Breast epithelium (tissue), 4 donors: Measurements from ENCODE around the gene GRHL3. TPM values are rescaled to one million over a fixed set of nuclear protein-coding genes. Genes with fewer than 3 reads are reported as not detected.

Experiments
- DNase-seq, 2 donors: peaks; one replicate each; pipeline ENCODE4 v3.0.0-alpha.2; 2019; ENCODE audit warnings: low spot score in 2 of 2
- H3K27ac ChIP-seq, 2 donors: fragments of 200-600 bp; sonication (generic) in 1 of 2; one replicate each; pipeline ENCODE4 v1.5.1; 2016 to 2019; ENCODE audit warnings: mild to moderate bottlenecking in 1 of 2
- H3K27me3 ChIP-seq, 2 donors: fragments of 200-600 bp; sonication (generic) in 1 of 2; one replicate each; pipeline versions ENCODE4 v1.5.1 to v1.6.0; 2017 to 2019; ENCODE audit warnings: control low read depth in 1 of 2, mild to moderate bottlenecking in 1 of 2
- H3K36me3 ChIP-seq: fragments of 200-600 bp; one replicate; pipeline ENCODE4 v1.5.1; 2019
- H3K4me1 ChIP-seq, 2 donors: fragments of 200-600 bp; sonication (generic); one replicate each; pipeline ENCODE4 v1.5.1; 2016 to 2019; ENCODE audit warnings: control low read depth in 1 of 2
- H3K4me3 ChIP-seq, 3 donors: fragments of 200-600 bp; sonication (generic); 1 replicate in 2 of 3; 2 replicates in 1 of 3; pipeline ENCODE4 v1.5.1; 2016 to 2019; ENCODE audit warnings: mild to moderate bottlenecking in 3 of 3, moderate library complexity in 2 of 3
- H3K9me3 ChIP-seq, 2 donors: fragments of 200-600 bp; sonication (generic) in 1 of 2; one replicate each; pipeline ENCODE4 v1.5.1; 2016 to 2019; ENCODE audit warnings: control low read depth in 1 of 2
- CTCF ChIP-seq, 3 donors: fragments of 450-650 bp; IDR thresholded peaks; one replicate each; pipeline ENCODE4 v1.5.1; 2016 to 2017; ENCODE audit warnings: antibody characterized with exemption in 3 of 3, mild to moderate bottlenecking in 3 of 3, moderate library complexity in 3 of 3
- POLR2A ChIP-seq: fragments of 450-650 bp; IDR thresholded peaks from one replicate; pipeline ENCODE4 v1.6.1; 2016; ENCODE audit warnings: antibody characterized with exemption, mild to moderate bottlenecking, moderate library complexity
- POLR2AphosphoS5 ChIP-seq, 3 donors: sonication (generic); formaldehyde crosslinking; IDR thresholded peaks; one replicate each; pipeline ENCODE4 v1.6.1; 2017; ENCODE audit warnings: antibody characterized with exemption in 3 of 3
- intact Hi-C: fragments of 100-400 bp; cut with DNase I; formaldehyde crosslinking; loops from one replicate; pipeline ENCODE4 v1.15.1; 2023; ENCODE audit warnings: low total_unique reads
- total RNA-seq, 3 donors: library from RNA; depleted of rRNA; stranded (reverse); fragments of >200 nt; gene quantifications; one replicate each; pipeline ENCODE4 v1.1.0, GENCODE V29; 2016

GRHL3 gene
- total RNA-seq, 3 donors from 2014 or later, result 0.98 to 4.0 TPM; not detected in 1

- TF ChIP-seq POLR2A (no peak), POLR2AphosphoS5 (IDR thresholded peaks at IDR 0.05) (no peak), CTCF (IDR thresholded peaks at IDR 0.05) (no peak)
- Histone ChIP-seq H3K27me3 (no peaks in the 10 kb centered on the region), H3K27ac (peak overlapping the region in 1 of 2 donors; percentile 33), H3K36me3 (no peaks in the 10 kb centered on the region), H3K9me3 (no peaks in the 10 kb centered on the region), H3K4me3 (no peak overlapping the region), H3K4me1 (no peaks in the 10 kb centered on the region)
- intact Hi-C loops, result loop anchor here (5.0 kb wide), 1 partner anchor 70 kb away; no protein-coding TSS in a partner anchor
- DNase-seq, result no peak
These were observed 41.6 kb upstream of the GRHL3 start for GRCh38 chr1:24277420-24278169.

GRCh38 chr1:24278726-24279125 is 40.4 kb upstream of the GRHL3 start:
- no peaks in the 10 kb centered on the region for H3K27me3 ChIP-seq
- no peaks in the 10 kb centered on the region for H3K36me3 ChIP-seq
- intact Hi-C loops, result loop anchor here (5.0 kb wide), 1 partner anchor 71 kb away; no protein-coding TSS in a partner anchor
- H3K4me1 ChIP-seq, result no peaks in the 10 kb centered on the region
- no peak for TF ChIP-seq POLR2A
- TF ChIP-seq CTCF (IDR thresholded peaks at IDR 0.05), result no peak
- no peak for TF ChIP-seq POLR2AphosphoS5 (IDR thresholded peaks at IDR 0.05)
- H3K27ac ChIP-seq, result peak overlapping the region in 1 of 2 donors; percentile 7
- no peak for DNase-seq
- H3K4me3 ChIP-seq, result no peak overlapping the region
- H3K9me3 ChIP-seq, result no peaks in the 10 kb centered on the region

GRCh38 chr1:24279590-24280232 is 39.4 kb upstream of the GRHL3 start:
- intact Hi-C loops, result loop anchor here (5.0 kb wide), 1 partner anchor 72 kb away; no protein-coding TSS in a partner anchor
- Histone ChIP-seq H3K27me3 (no peaks in the 10 kb centered on the region), H3K4me1 (peaks cover 3 to 7% of the 10 kb centered on the region in 2 donors), H3K36me3 (no peaks in the 10 kb centered on the region), H3K27ac (no peak overlapping the region), H3K9me3 (no peaks in the 10 kb centered on the region), H3K4me3 (no peak overlapping the region)
- no peak for DNase-seq
- TF ChIP-seq POLR2AphosphoS5 (IDR thresholded peaks at IDR 0.05), result no peak
- no peak for TF ChIP-seq POLR2A
- TF ChIP-seq CTCF (IDR thresholded peaks at IDR 0.05), result no peak

- Histone ChIP-seq H3K36me3 (no peaks in the 10 kb centered on the region), H3K9me3 (no peaks in the 10 kb centered on the region), H3K4me1 (peaks cover 3 to 7% of the 10 kb centered on the region in 2 donors), H3K4me3 (no peak overlapping the region), H3K27me3 (no peaks in the 10 kb centered on the region), H3K27ac (no peak overlapping the region)
- TF ChIP-seq POLR2A, result no peak
- no peak for TF ChIP-seq CTCF (IDR thresholded peaks at IDR 0.05)
- TF ChIP-seq POLR2AphosphoS5 (IDR thresholded peaks at IDR 0.05), result no peak
- intact Hi-C loops, result no loop called here
- DNase-seq, result no peak
These were observed 37.6 kb upstream of the GRHL3 start for GRCh38 chr1:24281591-24281990.

GRCh38 chr1:24282491-24282890 is 36.7 kb upstream of the GRHL3 start:
- H3K36me3 ChIP-seq, result no peaks in the 10 kb centered on the region
- no peak overlapping the region for H3K27ac ChIP-seq
- intact Hi-C loops, result no loop called here
- H3K27me3 ChIP-seq, result no peaks in the 10 kb centered on the region
- no peak for DNase-seq
- H3K4me1 ChIP-seq, result peaks cover 3 to 7% of the 10 kb centered on the region in 2 donors
- TF ChIP-seq POLR2A (no peak), CTCF (IDR thresholded peaks at IDR 0.05) (no peak), POLR2AphosphoS5 (IDR thresholded peaks at IDR 0.05) (no peak)
- H3K4me3 ChIP-seq, result no peak overlapping the region
- no peaks in the 10 kb centered on the region for H3K9me3 ChIP-seq
